WTC11 (cell line): ENCODE data around the gene KCTD20. TPM values are rescaled to one million over a fixed set of nuclear protein-coding genes. Genes with fewer than 3 reads are reported as not detected.

Experiments used
- ATAC-seq: fragments of 200-7000 bp; cut with Tn5 transposase; 2 replicates; pipeline ENCODE4 v1.10.0; 2021; ENCODE audit warnings: mild to moderate bottlenecking, moderate library complexity
- CTCF ChIA-PET: fragments of 300-600 bp; sonication (Branson Sonifier 250); formaldehyde crosslinking; loops from one replicate; lab custom pipeline; 2021; ENCODE audit warnings: antibody characterized with exemption; lab: Charles Lee
- POLR2A ChIA-PET: fragments of 350-600 bp; sonication (Branson Sonifier 250); formaldehyde crosslinking; loops from one replicate; lab custom pipeline; 2021; ENCODE audit warnings: antibody characterized with exemption; lab: Charles Lee
- DNase-seq: peaks from one replicate; pipeline ENCODE4 v3.0.0; 2021; ENCODE audit warnings: low spot score
- H3K27ac Mint-ChIP-seq: 2 replicates; pipeline ENCODE4 v1.8.0; 2021; ENCODE audit warnings: mixed read lengths
- H3K27me3 Mint-ChIP-seq: 2 replicates; pipeline ENCODE4 v1.8.0; 2021; ENCODE audit warnings: low read depth, mild to moderate bottlenecking, moderate library complexity, mixed read lengths
- H3K36me3 Mint-ChIP-seq: 2 replicates; pipeline ENCODE4 v1.8.0; 2021; ENCODE audit warnings: mixed read lengths
- H3K4me1 Mint-ChIP-seq: 2 replicates; pipeline ENCODE4 v1.8.0; 2022; ENCODE audit warnings: mixed read lengths
- H3K4me3 Mint-ChIP-seq: 2 replicates; pipeline ENCODE4 v1.8.0; 2021; ENCODE audit warnings: mild to moderate bottlenecking, moderate library complexity, mixed read lengths
- H3K9me3 Mint-ChIP-seq: 2 replicates; pipeline ENCODE4 v1.8.0; 2021; ENCODE audit warnings: mixed read lengths
- AR ChIP-seq: fragments of 250-450 bp; sonication (Bioruptor Pico); IDR thresholded peaks from 2 replicates; pipeline ENCODE4 v1.9.0; 2021; ENCODE audit warnings: mild to moderate bottlenecking
- ESRRA ChIP-seq: sonication (generic); formaldehyde crosslinking; IDR thresholded peaks from 2 replicates; pipeline ENCODE4 v1.8.1; 2022; ENCODE audit warnings: mild to moderate bottlenecking, missing genetic modification reagents, borderline replicate concordance
- ETV6 ChIP-seq: sonication (generic); formaldehyde crosslinking; IDR thresholded peaks from 2 replicates; pipeline ENCODE4 v1.8.1; 2022; ENCODE audit warnings: mild to moderate bottlenecking, missing genetic modification reagents
- GRHL2 ChIP-seq: fragments of 250-450 bp; sonication (Bioruptor Pico); IDR thresholded peaks from 2 replicates; pipeline ENCODE4 v1.8.0; 2022; ENCODE audit warnings: mild to moderate bottlenecking, moderate library complexity; ENCODE audit not compliant: insufficient replicate concordance, severe bottlenecking
- HMGA2 ChIP-seq: fragments of 250-450 bp; sonication (Bioruptor Pico); IDR thresholded peaks from 2 replicates; pipeline ENCODE4 v1.4.0; 2021; ENCODE audit warnings: mild to moderate bottlenecking, moderate library complexity
- IRF2 ChIP-seq: sonication (generic); formaldehyde crosslinking; IDR thresholded peaks from 2 replicates; pipeline ENCODE4 v1.8.0; 2022; ENCODE audit warnings: low read depth, missing genetic modification reagents, borderline replicate concordance
- JAZF1 ChIP-seq: fragments of 250-450 bp; sonication (Bioruptor Pico); IDR thresholded peaks from 2 replicates; pipeline ENCODE4 v1.9.0; 2021; ENCODE audit warnings: moderate library complexity, mild to moderate bottlenecking, inconsistent platforms
- MAX ChIP-seq: sonication (generic); formaldehyde crosslinking; IDR thresholded peaks from 2 replicates; pipeline ENCODE4 v1.8.0; 2022; ENCODE audit warnings: mild to moderate bottlenecking, missing genetic modification reagents
- MXD4 ChIP-seq: fragments of 250-450 bp; sonication (Bioruptor Pico); IDR thresholded peaks from 2 replicates; pipeline ENCODE4 v1.8.0; 2021; ENCODE audit warnings: mild to moderate bottlenecking, moderate library complexity, borderline replicate concordance
- MYBL2 ChIP-seq: sonication (generic); formaldehyde crosslinking; IDR thresholded peaks from 2 replicates; pipeline ENCODE4 v1.8.1; 2023; ENCODE audit warnings: mild to moderate bottlenecking, moderate library complexity, missing genetic modification reagents
- NR2C2 ChIP-seq: sonication (generic); formaldehyde crosslinking; IDR thresholded peaks from 2 replicates; pipeline ENCODE4 v1.8.0; 2022; ENCODE audit warnings: mild to moderate bottlenecking, missing genetic modification reagents
- RORB ChIP-seq: fragments of 250-450 bp; sonication (Bioruptor Pico); IDR thresholded peaks from 2 replicates; pipeline ENCODE4 v1.9.0; 2021; ENCODE audit warnings: mild to moderate bottlenecking
- SMAD3 ChIP-seq: sonication (generic); formaldehyde crosslinking; IDR thresholded peaks from 2 replicates; pipeline ENCODE4 v1.8.0; 2022; ENCODE audit warnings: missing genetic modification reagents, mild to moderate bottlenecking, borderline replicate concordance
- STAT6 ChIP-seq: sonication (generic); formaldehyde crosslinking; conservative IDR thresholded peaks from 2 replicates; pipeline ENCODE4 v1.8.1; 2023; ENCODE audit warnings: mild to moderate bottlenecking, low read depth, missing genetic modification reagents, moderate library complexity
- USF1 ChIP-seq: sonication (generic); formaldehyde crosslinking; IDR thresholded peaks from 2 replicates; pipeline ENCODE4 v1.8.0; 2022; ENCODE audit warnings: mild to moderate bottlenecking, missing genetic modification reagents
- ZMAT4 ChIP-seq: fragments of 250-450 bp; sonication (Bioruptor Pico); IDR thresholded peaks from 2 replicates; pipeline ENCODE4 v1.9.0; 2021; ENCODE audit warnings: mild to moderate bottlenecking
- ZNF263 ChIP-seq: sonication (generic); formaldehyde crosslinking; IDR thresholded peaks from 2 replicates; pipeline ENCODE4 v1.8.1; 2022; ENCODE audit warnings: low read depth, mild to moderate bottlenecking, moderate library complexity, missing genetic modification reagents
- ZNF396 ChIP-seq: fragments of 250-450 bp; sonication (Bioruptor Pico); IDR thresholded peaks from 2 replicates; pipeline ENCODE4 v1.8.0; 2021; ENCODE audit warnings: mild to moderate bottlenecking, moderate library complexity, borderline replicate concordance
- ZNF423 ChIP-seq: fragments of 250-450 bp; sonication (Bioruptor Pico); IDR thresholded peaks from 2 replicates; pipeline ENCODE4 v2.1.2; 2022; ENCODE audit warnings: mild to moderate bottlenecking, moderate library complexity
- ZNF671 ChIP-seq: fragments of 250-450 bp; sonication (Bioruptor Pico); IDR thresholded peaks from 2 replicates; pipeline ENCODE4 v1.8.0; 2021; ENCODE audit warnings: mild to moderate bottlenecking
- total RNA-seq: library from RNA; stranded (reverse); gene quantifications from 3 replicates; pipeline ENCODE4 v1.2.3, GENCODE V29; 2021
- TF ChIP-seq, protein P1 (sequence below): sonication (generic); formaldehyde crosslinking; IDR thresholded peaks from 2 replicates; pipeline ENCODE4 v1.8.0; 2022; ENCODE audit warnings: mild to moderate bottlenecking, missing genetic modification reagents
- TF ChIP-seq, protein P2 (sequence below): sonication (generic); formaldehyde crosslinking; IDR thresholded peaks from 2 replicates; pipeline ENCODE4 v1.8.1; 2023; ENCODE audit warnings: mild to moderate bottlenecking, missing genetic modification reagents
- TF ChIP-seq, protein P3 (sequence below): sonication (generic); formaldehyde crosslinking; IDR thresholded peaks from 2 replicates; pipeline ENCODE4 v1.8.1; 2022; ENCODE audit warnings: mild to moderate bottlenecking, moderate library complexity, missing genetic modification reagents
- TF ChIP-seq, protein P4 (sequence below): sonication (generic); formaldehyde crosslinking; IDR thresholded peaks from 2 replicates; pipeline ENCODE4 v1.8.1; 2022; ENCODE audit warnings: missing genetic modification reagents, borderline replicate concordance

The KCTD20 gene
- total RNA-seq, 1 experiment from 2014 or later = 26.7 TPM

- CTCF ChIA-PET = interaction anchor here (0.6 to 1.6 kb wide), 15 partner anchors 18 to 232 kb away, joined by 3 to 7 read pairs (median 4); partner anchors contain the start of genes ETV7 and KCTD20
- Mint-ChIP-seq H3K4me1 (peaks cover 15% of the 10 kb centered on the region), H3K36me3 (no peaks in the 10 kb centered on the region), H3K9me3 (no peaks in the 10 kb centered on the region), H3K27ac (peak overlapping the region; percentile 84), H3K27me3 (peaks cover 3% of the 10 kb centered on the region; the same call in 1 of the 2 replicates), H3K4me3 (peak overlapping the region; percentile 82)
- peak; percentile 98 for ATAC-seq
- peak; percentile 97 for DNase-seq
- POLR2A ChIA-PET = interaction anchor here (0.6 kb wide), 1 partner anchor 177 kb away, joined by 7 read pairs; no protein-coding TSS in a partner anchor
- TF ChIP-seq ZNF396 = no peak
- no peak for TF ChIP-seq HMGA2 (CRISPR knock-in tag)
- TF ChIP-seq, protein P1, sequence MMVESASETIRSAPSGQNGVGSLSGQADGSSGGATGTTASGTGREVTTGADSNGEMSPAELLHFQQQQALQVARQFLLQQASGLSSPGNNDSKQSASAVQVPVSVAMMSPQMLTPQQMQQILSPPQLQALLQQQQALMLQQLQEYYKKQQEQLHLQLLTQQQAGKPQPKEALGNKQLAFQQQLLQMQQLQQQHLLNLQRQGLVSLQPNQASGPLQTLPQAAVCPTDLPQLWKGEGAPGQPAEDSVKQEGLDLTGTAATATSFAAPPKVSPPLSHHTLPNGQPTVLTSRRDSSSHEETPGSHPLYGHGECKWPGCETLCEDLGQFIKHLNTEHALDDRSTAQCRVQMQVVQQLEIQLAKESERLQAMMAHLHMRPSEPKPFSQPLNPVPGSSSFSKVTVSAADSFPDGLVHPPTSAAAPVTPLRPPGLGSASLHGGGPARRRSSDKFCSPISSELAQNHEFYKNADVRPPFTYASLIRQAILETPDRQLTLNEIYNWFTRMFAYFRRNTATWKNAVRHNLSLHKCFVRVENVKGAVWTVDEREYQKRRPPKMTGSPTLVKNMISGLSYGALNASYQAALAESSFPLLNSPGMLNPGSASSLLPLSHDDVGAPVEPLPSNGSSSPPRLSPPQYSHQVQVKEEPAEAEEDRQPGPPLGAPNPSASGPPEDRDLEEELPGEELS = no peak; the same call in 1 of the 2 replicates
- no peak for TF ChIP-seq ZMAT4
- TF ChIP-seq, protein P2, sequence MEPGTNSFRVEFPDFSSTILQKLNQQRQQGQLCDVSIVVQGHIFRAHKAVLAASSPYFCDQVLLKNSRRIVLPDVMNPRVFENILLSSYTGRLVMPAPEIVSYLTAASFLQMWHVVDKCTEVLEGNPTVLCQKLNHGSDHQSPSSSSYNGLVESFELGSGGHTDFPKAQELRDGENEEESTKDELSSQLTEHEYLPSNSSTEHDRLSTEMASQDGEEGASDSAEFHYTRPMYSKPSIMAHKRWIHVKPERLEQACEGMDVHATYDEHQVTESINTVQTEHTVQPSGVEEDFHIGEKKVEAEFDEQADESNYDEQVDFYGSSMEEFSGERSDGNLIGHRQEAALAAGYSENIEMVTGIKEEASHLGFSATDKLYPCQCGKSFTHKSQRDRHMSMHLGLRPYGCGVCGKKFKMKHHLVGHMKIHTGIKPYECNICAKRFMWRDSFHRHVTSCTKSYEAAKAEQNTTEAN = 0 out of 2 replicates have a peak, but pooled peaks have one; percentile 44
- TF ChIP-seq IRF2 (CRISPR knock-in tag) = no peak
- no peak for TF ChIP-seq NR2C2
- no peak for TF ChIP-seq ZNF423 (CRISPR knock-in tag)
- TF ChIP-seq ZNF263 (CRISPR knock-in tag) = no peak
- TF ChIP-seq GRHL2 (CRISPR knock-in tag) = no peak
- TF ChIP-seq, protein P3, sequence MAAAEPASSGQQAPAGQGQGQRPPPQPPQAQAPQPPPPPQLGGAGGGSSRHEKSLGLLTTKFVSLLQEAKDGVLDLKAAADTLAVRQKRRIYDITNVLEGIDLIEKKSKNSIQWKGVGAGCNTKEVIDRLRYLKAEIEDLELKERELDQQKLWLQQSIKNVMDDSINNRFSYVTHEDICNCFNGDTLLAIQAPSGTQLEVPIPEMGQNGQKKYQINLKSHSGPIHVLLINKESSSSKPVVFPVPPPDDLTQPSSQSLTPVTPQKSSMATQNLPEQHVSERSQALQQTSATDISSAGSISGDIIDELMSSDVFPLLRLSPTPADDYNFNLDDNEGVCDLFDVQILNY = peak; percentile 98
- TF ChIP-seq SMAD3 (CRISPR knock-in tag) = no peak
- TF ChIP-seq MAX (CRISPR knock-in tag) = peak; percentile 94
- TF ChIP-seq MYBL2 (CRISPR knock-in tag) = peak; percentile 40; the same call in 1 of the 2 replicates
- TF ChIP-seq ESRRA (CRISPR knock-in tag) = no peak
- TF ChIP-seq MXD4 (CRISPR knock-in tag) = no peak
- TF ChIP-seq RORB = no peak
- TF ChIP-seq ZNF671 (CRISPR knock-in tag) = no peak
- no peak for TF ChIP-seq JAZF1 (CRISPR knock-in tag)
- no peak for TF ChIP-seq STAT6 (CRISPR knock-in tag)
- TF ChIP-seq, protein P4, sequence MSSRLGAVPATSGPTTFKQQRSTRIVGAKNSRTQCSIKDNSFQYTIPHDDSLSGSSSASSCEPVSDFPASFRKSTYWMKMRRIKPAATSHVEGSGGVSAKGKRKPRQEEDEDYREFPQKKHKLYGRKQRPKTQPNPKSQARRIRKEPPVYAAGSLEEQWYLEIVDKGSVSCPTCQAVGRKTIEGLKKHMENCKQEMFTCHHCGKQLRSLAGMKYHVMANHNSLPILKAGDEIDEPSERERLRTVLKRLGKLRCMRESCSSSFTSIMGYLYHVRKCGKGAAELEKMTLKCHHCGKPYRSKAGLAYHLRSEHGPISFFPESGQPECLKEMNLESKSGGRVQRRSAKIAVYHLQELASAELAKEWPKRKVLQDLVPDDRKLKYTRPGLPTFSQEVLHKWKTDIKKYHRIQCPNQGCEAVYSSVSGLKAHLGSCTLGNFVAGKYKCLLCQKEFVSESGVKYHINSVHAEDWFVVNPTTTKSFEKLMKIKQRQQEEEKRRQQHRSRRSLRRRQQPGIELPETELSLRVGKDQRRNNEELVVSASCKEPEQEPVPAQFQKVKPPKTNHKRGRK (CRISPR knock-in tag) = no peak
- peak; percentile 99 for TF ChIP-seq USF1 (CRISPR knock-in tag)
- no peak for TF ChIP-seq AR
- peak; percentile 87 for TF ChIP-seq ETV6 (CRISPR knock-in tag)
Measured at GRCh38 chr6:36423101-36423824, 19.5 kb upstream of the KCTD20 start.
